NCI-H345 treated with DMSO at 0.1 percent for 48 hours (cell line): Measurements from ENCODE around the gene GTF2IRD1.
A peak's percentile ranks its signal among the peaks of the same experiment; 100 is the strongest.

Experiments
- DNase-seq: peaks from one replicate; lab custom pipeline; 2025; ENCODE audit not compliant: unreplicated experiment; lab: John Stamatoyannopoulos, UW

GTF2IRD1 gene

GRCh38 chr7:74464931-74465886 is 11.5 kb downstream of the GTF2IRD1 start:
- no peak for DNase-seq

GRCh38 chr7:74466196-74466813 is 12.6 kb downstream of the GTF2IRD1 start:
- no peak for DNase-seq

- no peak for DNase-seq
Observed at GRCh38 chr7:74467876-74468275, 14.2 kb downstream of the GTF2IRD1 start.

GRCh38 chr7:74470504-74470903 is 16.8 kb downstream of the GTF2IRD1 start:
- DNase-seq: no peak

- no peak for DNase-seq
Observed at GRCh38 chr7:74473116-74473515, 19.4 kb downstream of the GTF2IRD1 start.

GRCh38 chr7:74474271-74474865 is 20.7 kb downstream of the GTF2IRD1 start:
- no peak for DNase-seq

GRCh38 chr7:74475243-74475986 is 21.7 kb downstream of the GTF2IRD1 start:
- peak; percentile 31 for DNase-seq

- DNase-seq: no peak
Observed at GRCh38 chr7:74475987-74476350, 22.3 kb downstream of the GTF2IRD1 start.

- no peak for DNase-seq
Observed at GRCh38 chr7:74476626-74477025, 22.9 kb downstream of the GTF2IRD1 start.

GRCh38 chr7:74478671-74479065 is 25.0 kb downstream of the GTF2IRD1 start:
- DNase-seq: no peak

GRCh38 chr7:74479066-74479781 is 25.5 kb downstream of the GTF2IRD1 start:
- no peak for DNase-seq

- no peak for DNase-seq
Observed at GRCh38 chr7:74479961-74480829, 26.5 kb downstream of the GTF2IRD1 start.

GRCh38 chr7:74480861-74481417 is 27.2 kb downstream of the GTF2IRD1 start:
- no peak for DNase-seq

GRCh38 chr7:74481458-74482196 is 27.9 kb downstream of the GTF2IRD1 start:
- DNase-seq: no peak

- no peak for DNase-seq
Observed at GRCh38 chr7:74482197-74482467, 28.4 kb downstream of the GTF2IRD1 start.

- DNase-seq: no peak
Observed at GRCh38 chr7:74482629-74483401, 29.1 kb downstream of the GTF2IRD1 start.

GRCh38 chr7:74483402-74484336 is 30.0 kb downstream of the GTF2IRD1 start:
- DNase-seq: no peak
